GM12873 (cell line): ENCODE data around the gene PLAAT4.

Experiments
- TF ChIP-seq, protein P1 (sequence below): IDR thresholded peaks from 2 replicates; pipeline ENCODE4 v1.5.1; 2012; ENCODE audit warnings: low read depth, mild to moderate bottlenecking, moderate library complexity, low read length, control low read depth; ENCODE audit not compliant: insufficient read depth; ENCODE audit errors: missing control alignments

Gene PLAAT4

DNA sequence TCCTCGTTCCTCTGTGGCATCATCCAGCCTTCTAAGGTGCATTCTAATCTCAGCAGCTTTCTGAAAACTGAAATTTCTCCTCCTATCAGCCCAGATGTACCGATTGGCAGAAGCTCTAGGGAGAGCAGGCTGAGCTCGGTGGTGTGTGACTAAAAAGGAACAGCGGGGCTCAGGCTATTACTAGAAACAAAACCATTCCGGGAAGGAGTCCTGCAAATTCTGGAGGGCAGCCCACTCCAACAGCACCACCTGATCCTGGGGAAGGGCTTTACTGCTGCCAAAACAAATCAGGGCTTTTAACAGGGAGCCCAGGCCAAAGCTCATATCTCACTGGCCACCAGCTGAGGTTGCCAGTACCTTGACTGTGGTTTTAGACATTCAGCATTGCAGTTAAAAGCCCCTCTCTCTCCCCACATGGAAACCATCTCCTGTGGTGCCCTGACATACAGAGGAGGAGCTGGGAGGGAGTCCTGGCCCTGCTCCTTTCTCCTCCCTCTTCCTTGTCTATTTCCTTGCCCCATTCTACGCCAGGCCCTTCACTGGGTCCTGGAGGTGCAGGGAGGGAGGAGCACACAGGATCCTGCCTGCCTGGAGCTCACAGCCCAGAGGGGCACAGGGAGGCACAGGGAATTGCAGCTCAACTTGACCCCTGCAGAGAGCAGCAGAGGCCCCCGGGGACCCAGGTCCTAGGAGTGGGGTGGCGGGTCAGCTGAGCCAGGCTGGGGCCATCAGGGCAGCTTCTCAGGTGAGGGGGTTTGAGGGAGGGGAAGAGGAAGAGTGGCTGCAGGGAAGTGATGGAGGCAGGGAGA lies 889 bp downstream of the PLAAT4 start:
- TF ChIP-seq, protein P1, sequence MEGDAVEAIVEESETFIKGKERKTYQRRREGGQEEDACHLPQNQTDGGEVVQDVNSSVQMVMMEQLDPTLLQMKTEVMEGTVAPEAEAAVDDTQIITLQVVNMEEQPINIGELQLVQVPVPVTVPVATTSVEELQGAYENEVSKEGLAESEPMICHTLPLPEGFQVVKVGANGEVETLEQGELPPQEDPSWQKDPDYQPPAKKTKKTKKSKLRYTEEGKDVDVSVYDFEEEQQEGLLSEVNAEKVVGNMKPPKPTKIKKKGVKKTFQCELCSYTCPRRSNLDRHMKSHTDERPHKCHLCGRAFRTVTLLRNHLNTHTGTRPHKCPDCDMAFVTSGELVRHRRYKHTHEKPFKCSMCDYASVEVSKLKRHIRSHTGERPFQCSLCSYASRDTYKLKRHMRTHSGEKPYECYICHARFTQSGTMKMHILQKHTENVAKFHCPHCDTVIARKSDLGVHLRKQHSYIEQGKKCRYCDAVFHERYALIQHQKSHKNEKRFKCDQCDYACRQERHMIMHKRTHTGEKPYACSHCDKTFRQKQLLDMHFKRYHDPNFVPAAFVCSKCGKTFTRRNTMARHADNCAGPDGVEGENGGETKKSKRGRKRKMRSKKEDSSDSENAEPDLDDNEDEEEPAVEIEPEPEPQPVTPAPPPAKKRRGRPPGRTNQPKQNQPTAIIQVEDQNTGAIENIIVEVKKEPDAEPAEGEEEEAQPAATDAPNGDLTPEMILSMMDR, result no peak

DNA sequence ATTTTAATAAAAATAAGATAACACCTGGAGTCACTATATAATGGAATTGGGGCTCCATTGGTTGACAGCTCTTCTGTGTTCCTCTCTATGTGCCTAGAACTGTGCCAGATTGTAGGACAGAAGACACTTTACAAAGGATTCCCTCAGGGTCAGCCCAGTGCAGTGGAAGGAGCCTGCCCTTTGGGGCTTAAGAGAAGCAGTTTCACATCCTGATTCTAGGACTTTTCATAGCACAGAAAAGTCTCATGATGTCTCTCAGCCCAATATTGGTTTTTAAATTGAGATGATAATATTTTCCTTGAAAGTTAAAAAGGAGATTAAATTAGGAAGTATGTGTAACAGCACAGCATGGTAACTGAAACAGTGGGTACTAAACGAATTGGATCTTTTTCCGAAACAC lies 7.1 kb downstream of the PLAAT4 start:
- TF ChIP-seq, protein P1, result no peak

DNA sequence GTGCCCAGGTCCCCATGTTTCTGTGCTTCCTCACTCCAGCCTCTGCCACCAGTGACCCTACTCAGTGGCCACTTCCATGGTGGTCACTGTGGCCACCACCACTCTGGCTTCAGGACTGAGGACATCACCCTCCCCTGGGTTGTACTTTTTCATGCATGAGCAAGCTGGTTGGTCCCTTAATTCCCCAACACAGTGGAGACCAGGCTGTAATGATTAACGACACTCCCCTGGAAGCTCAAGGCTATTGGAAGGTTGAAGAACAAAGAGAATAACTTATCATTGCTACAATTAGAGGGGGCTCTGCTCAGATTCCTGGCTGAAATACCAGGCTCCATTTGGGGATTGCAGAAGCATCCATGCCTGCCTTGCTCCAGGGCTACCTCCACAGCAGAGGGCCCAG lies 10.5 kb downstream of the PLAAT4 start:
- TF ChIP-seq, protein P1, result no peak

DNA sequence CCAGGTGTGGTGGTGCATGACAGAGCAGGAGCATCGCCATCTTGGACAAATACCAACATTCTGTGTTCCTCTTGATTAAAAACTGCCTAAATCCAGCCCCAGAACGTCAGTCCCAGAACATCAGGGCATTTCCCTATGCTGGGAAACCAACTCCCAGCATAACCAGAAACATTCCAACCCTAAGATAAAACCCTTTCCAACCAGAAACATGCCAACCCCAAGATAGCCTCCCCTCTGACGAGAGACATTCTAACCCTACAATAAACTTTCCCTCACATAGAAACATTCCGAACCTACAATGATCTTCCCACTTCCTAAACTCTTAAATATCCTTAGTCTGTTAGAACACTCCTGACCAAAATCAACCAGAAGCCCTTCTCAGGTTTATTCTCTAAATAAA lies 11.6 kb downstream of the PLAAT4 start:
- TF ChIP-seq, protein P1, result no peak

DNA sequence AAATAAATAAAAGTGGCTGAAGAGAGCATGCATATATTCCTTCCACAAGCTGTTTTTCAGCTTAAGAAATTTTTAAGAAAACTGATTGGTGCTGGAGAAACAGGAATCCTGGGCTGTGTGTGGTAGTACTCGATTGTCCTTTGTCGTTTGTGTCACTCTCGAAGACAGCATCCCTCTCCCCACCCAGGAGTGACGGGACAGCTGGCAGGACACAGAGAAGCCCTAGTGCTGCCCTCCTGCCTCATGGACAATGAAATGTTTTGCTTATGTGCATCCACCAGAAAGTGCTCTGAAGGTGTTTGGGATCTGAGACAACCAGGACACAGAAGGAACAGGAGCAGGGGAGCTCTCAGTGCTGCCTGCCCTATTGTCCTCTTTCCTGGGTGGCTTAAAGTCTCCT lies 12.8 kb downstream of the PLAAT4 start:
- TF ChIP-seq, protein P1, result no peak

DNA sequence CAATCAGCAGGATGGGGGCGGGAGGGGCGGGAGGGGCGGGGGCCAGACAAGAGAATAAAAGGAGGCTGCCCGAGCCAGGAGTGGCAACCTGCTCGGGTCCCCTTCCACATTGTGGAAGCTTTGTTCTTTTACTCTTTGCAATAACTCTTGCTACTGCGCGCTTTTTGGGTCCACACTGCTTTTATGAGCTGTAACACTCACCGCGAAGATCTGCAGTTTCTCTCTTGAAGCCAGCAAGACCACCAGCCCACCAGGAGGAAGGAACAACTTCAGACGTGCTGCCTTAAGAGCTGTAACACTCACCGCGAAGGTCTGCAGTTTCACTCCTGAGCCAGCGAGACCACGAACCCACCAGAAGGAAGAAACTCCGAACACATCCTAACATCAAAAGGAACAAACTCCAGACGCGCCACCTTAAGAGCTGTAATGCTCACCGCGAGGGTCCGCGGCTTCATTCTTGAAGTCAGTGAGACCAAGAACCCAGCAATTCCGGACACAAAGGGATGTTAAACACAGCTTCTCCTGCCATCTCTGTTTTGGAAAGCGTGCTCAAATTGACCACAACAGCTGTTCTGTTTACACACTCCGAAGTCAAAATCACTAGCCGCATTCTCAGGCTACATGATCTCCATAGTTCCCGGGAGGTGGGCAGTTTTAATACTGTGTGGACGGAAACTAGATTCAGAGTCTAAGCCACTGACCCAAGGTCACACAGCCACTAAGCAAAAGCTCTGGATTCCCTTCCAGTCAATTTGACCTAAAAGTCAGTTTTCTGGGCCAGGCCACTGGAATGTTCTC lies 14.7 kb downstream of the PLAAT4 start:
- TF ChIP-seq, protein P1, result no peak

DNA sequence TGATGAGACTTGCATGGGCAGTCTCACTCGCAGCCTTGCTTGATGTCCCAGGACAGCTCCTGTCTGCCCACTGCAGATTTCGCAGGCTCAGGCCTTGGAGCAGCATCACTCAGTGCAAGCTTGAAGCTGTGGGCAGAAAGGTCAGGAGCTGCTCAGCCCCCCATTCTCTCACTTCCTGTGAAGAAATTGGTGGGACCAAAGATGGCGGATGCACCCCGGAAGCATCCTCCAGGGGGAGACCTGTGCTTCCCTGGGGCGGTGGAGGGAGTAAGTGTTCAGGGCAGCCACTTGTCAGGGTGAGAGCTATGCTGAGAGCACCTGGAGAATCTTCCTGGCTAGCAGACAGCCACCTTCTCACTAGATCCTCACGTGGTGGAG lies 15.3 kb downstream of the PLAAT4 start:
- TF ChIP-seq, protein P1, result no peak
